Caco-2 (cell line): Measurements from ENCODE around the gene PJVK. TPM values are rescaled to one million over a fixed set of nuclear protein-coding genes. Genes with fewer than 3 reads are reported as not detected.
A peak's percentile ranks its signal among the peaks of the same experiment; 100 is the strongest.

Source experiments
- BruUV-seq: library from RNA; stranded (reverse); fragments of 400-500 nt; replicated peaks from 2 replicates; lab custom pipeline; 2021; lab: Mats Ljungman, UMichigan
- CTCF ChIA-PET: fragments of 300-600 bp; sonication (Branson Sonifier 250); formaldehyde crosslinking; loops from one replicate; lab custom pipeline; 2022; ENCODE audit warnings: antibody characterized with exemption; lab: Charles Lee
- POLR2A ChIA-PET: fragments of 300-600 bp; sonication (Branson Sonifier 250); formaldehyde crosslinking; loops from one replicate; lab custom pipeline; 2022; ENCODE audit warnings: antibody characterized with exemption; lab: Charles Lee
- DNase-seq, 2 experiments: peaks; one replicate each; pipeline versions ENCODE4 v3.0.0 to v3.0.0-alpha.2; 2020 to 2022
- H3K27me3 ChIP-seq: replicated peaks from 2 replicates; pipeline ENCODE4 v1.6.0; 2011; ENCODE audit warnings: low read length; ENCODE audit not compliant: control insufficient read depth, insufficient read depth
- H3K36me3 ChIP-seq: 2 replicates; pipeline ENCODE4 v1.5.1; 2011; ENCODE audit warnings: low read length; ENCODE audit not compliant: control insufficient read depth, insufficient read depth
- H3K4me1 ChIP-seq: fragments of 250-450 bp; sonication (Bioruptor Pico); 2 replicates; pipeline ENCODE4 v1.5.1; 2020; ENCODE audit warnings: mild to moderate bottlenecking
- H3K4me3 ChIP-seq: 2 replicates; pipeline ENCODE4 v1.5.1; 2011; ENCODE audit warnings: low read depth, mild to moderate bottlenecking, control low read depth, low read length
- H3K9me3 ChIP-seq: fragments of 250-450 bp; sonication (Bioruptor Pico); 2 replicates; pipeline ENCODE4 v1.5.1; 2020; ENCODE audit warnings: mild to moderate bottlenecking, moderate library complexity
- H3K27ac Mint-ChIP-seq: one replicate; pipeline ENCODE4 v1.8.0; 2022; ENCODE audit warnings: mixed read lengths; ENCODE audit not compliant: unreplicated experiment
- H3K27me3 Mint-ChIP-seq: one replicate; pipeline ENCODE4 v1.8.0; 2022; ENCODE audit warnings: mixed read lengths; ENCODE audit not compliant: insufficient read depth, unreplicated experiment
- H3K36me3 Mint-ChIP-seq: one replicate; pipeline ENCODE4 v1.8.0; 2022; ENCODE audit warnings: mild to moderate bottlenecking, mixed read lengths; ENCODE audit not compliant: insufficient read depth, unreplicated experiment
- H3K4me1 Mint-ChIP-seq: one replicate; pipeline ENCODE4 v1.8.0; 2022; ENCODE audit warnings: low read depth, mixed read lengths; ENCODE audit not compliant: unreplicated experiment
- H3K4me3 Mint-ChIP-seq: one replicate; pipeline ENCODE4 v1.8.0; 2022; ENCODE audit warnings: mild to moderate bottlenecking, moderate library complexity, mixed read lengths; ENCODE audit not compliant: unreplicated experiment
- H3K9me3 Mint-ChIP-seq: one replicate; pipeline ENCODE4 v1.8.0; 2022; ENCODE audit warnings: mixed read lengths; ENCODE audit not compliant: unreplicated experiment
- intact Hi-C: fragments of 100-400 bp; cut with micrococcal nuclease; formaldehyde crosslinking; loops from one replicate; pipeline ENCODE4 v1.10.0; 2022; ENCODE audit not compliant: unreplicated experiment
- total RNA-seq: library from RNA; stranded (reverse); gene quantifications from 2 replicates; pipeline ENCODE4 v1.2.3, GENCODE V29; 2022
- TF ChIP-seq, protein P1 (sequence below), 2 experiments: fragments of 200-600 bp in 1 of 2; IDR thresholded peaks; 1 replicate in 1 of 2; 2 replicates in 1 of 2; pipeline versions ENCODE4 v1.5.1 to v1.8.0; 2011 to 2022; ENCODE audit warnings: antibody characterized with exemption in 1 of 2, control low read depth in 1 of 2, inconsistent platforms in 1 of 2, low read depth in 1 of 2, low read length in 1 of 2, mild to moderate bottlenecking in 1 of 2, moderate library complexity in 1 of 2; ENCODE audit not compliant: insufficient read depth in 1 of 2, severe bottlenecking in 1 of 2, unreplicated experiment in 1 of 2

Gene PJVK
- total RNA-seq, 1 experiment from 2014 or later: 2.9 TPM

DNA sequence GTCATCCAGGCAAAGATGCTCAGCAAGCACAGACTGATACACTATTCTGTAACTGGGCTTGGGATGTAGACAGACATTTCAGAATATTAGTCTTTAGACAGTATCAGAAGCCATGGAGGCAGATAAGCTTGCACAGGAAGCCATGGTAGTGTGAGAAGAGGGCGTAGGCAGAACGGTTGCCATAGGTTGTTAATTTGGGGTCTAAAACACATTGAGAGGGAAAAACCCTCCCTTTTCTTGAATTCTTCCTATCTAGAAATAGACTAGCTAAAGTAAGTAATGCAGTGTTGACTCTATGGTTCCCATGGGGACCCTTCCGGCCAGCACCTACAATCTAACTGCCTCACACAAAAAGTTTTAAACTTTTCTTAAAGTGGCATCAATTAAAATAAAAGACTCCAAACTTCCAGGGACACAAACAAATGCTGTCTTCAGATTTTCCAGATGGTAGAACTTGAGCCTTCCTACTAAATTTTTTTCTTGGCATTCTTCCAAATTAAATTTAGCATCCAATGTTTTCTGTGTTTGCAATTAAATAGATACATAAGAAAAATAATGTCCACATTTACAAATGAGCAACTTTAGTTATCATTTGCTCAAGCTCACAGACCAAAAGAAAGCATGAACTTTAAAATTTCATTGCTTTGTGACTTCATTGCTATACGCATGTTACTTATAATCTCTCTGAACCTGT lies 2.1 kb upstream of the PJVK start:
- Histone ChIP-seq H3K9me3 (no peaks in the 10 kb centered on the region), H3K4me3 (peak overlapping the region; percentile 99), H3K4me1 (no peaks in the 10 kb centered on the region), H3K27me3 (no peaks in the 10 kb centered on the region), H3K36me3 (peaks cover 3% of the 10 kb centered on the region; the same call in 1 of the 2 replicates)
- TF ChIP-seq, protein P1, sequence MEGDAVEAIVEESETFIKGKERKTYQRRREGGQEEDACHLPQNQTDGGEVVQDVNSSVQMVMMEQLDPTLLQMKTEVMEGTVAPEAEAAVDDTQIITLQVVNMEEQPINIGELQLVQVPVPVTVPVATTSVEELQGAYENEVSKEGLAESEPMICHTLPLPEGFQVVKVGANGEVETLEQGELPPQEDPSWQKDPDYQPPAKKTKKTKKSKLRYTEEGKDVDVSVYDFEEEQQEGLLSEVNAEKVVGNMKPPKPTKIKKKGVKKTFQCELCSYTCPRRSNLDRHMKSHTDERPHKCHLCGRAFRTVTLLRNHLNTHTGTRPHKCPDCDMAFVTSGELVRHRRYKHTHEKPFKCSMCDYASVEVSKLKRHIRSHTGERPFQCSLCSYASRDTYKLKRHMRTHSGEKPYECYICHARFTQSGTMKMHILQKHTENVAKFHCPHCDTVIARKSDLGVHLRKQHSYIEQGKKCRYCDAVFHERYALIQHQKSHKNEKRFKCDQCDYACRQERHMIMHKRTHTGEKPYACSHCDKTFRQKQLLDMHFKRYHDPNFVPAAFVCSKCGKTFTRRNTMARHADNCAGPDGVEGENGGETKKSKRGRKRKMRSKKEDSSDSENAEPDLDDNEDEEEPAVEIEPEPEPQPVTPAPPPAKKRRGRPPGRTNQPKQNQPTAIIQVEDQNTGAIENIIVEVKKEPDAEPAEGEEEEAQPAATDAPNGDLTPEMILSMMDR (IDR thresholded peaks at IDR 0.05; ENCODE audit: insufficient read depth in 1 of 2, low read depth in 1 of 2, low read length in 1 of 2, severe bottlenecking in 1 of 2, unreplicated experiment in 1 of 2): no peak
- BruUV-seq: no TSS peak
- DNase-seq: no peak
- Mint-ChIP-seq H3K27ac (no peak overlapping the region), H3K4me3 (peak overlapping the region; percentile 93), H3K36me3 (peaks cover 58% of the 10 kb centered on the region), H3K4me1 (peaks cover 11% of the 10 kb centered on the region), H3K9me3 (no peaks in the 10 kb centered on the region), H3K27me3 (no peaks in the 10 kb centered on the region)
- CTCF ChIA-PET: no interaction called here
- intact Hi-C loops: no loop called here
- POLR2A ChIA-PET: no interaction called here

DNA sequence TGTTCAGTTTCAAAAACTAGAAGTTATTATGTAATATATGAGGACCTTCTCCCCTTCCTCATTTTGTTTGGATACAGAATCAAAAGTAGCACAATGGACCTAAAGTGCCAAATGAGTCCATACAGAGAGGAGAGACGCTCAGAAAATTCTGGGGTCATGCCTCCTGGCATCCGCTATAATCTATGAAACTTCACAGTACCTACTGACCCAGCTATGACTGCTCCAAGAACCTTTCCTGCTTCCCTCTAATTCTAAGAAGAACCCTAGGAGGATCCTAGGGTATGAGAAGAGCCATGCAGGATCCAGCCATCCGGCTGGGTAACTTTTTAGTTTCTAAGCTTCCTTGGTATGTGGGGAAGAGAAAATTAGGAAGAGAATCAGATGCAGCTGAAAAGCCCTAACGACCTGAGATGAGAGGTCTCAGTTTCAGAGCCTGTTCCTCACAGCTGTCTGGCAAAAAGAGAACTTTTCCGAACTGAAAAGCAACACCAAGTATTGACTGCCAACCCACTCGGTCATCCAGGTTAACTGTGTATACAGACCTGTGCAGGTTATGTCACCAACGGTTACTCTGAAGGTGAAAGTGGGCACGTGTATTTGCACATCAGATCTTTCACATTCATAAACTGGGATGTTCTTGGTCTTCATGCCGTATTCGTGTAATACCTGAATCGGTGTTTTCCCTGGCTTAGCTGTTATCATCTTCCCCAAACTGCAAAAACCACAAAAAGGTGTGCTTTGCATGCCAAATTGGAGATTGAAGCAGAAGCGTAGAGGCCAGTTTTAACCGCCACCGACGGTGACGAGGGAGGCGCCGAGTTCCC lies 1.3 kb upstream of the PJVK start:
- peaks cover 5% of the 10 kb centered on the region for H3K27me3 Mint-ChIP-seq
- BruUV-seq: TSS peak; percentile 44
- no peaks in the 10 kb centered on the region for H3K9me3 Mint-ChIP-seq
- no peaks in the 10 kb centered on the region for H3K4me1 ChIP-seq
- H3K4me3 ChIP-seq: peak overlapping the region; percentile 99
- peak overlapping the region; percentile 93 for H3K4me3 Mint-ChIP-seq
- no peaks in the 10 kb centered on the region for H3K27me3 ChIP-seq
- CTCF ChIA-PET: no interaction called here
- DNase-seq: no peak
- TF ChIP-seq, protein P1 (IDR thresholded peaks at IDR 0.05; ENCODE audit: insufficient read depth in 1 of 2, low read depth in 1 of 2, low read length in 1 of 2, severe bottlenecking in 1 of 2, unreplicated experiment in 1 of 2): no peak
- peaks cover 50% of the 10 kb centered on the region for H3K36me3 Mint-ChIP-seq
- H3K4me1 Mint-ChIP-seq: peaks cover 11% of the 10 kb centered on the region
- H3K27ac Mint-ChIP-seq: peak overlapping the region; percentile 100
- POLR2A ChIA-PET: no interaction called here
- peaks cover 3% of the 10 kb centered on the region; the same call in 1 of the 2 replicates for H3K36me3 ChIP-seq
- intact Hi-C loops: no loop called here
- H3K9me3 ChIP-seq: no peaks in the 10 kb centered on the region

DNA sequence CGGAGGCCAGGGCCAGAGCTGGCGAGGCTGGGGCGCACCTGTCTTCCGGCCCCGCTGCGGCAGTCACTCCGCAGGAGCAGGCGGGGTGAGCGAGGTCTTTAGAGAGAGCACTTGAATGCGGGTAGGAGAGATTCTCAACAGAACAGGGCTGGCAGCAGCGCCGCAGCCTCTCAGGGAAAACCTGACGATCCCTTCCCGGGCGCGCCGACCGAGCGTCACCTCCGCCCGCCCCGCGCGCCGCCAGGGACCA lies 729 bp upstream of the PJVK start:
- peaks cover 3% of the 10 kb centered on the region; the same call in 1 of the 2 replicates for H3K36me3 ChIP-seq
- CTCF ChIA-PET: interaction anchor here (0.7 to 1.0 kb wide), 3 partner anchors 22 to 36 kb away, joined by 3 to 5 read pairs (median 5); partner anchors contain the start of gene PLEKHA3
- DNase-seq: no peak
- no peaks in the 10 kb centered on the region for H3K4me1 ChIP-seq
- Mint-ChIP-seq H3K4me3 (peak overlapping the region; percentile 93), H3K27ac (peak overlapping the region; percentile 100), H3K9me3 (no peaks in the 10 kb centered on the region), H3K36me3 (peaks cover 45% of the 10 kb centered on the region), H3K4me1 (peaks cover 11% of the 10 kb centered on the region), H3K27me3 (peaks cover 5% of the 10 kb centered on the region)
- H3K9me3 ChIP-seq: no peaks in the 10 kb centered on the region
- POLR2A ChIA-PET: interaction anchor here (0.6 to 1.4 kb wide), 9 partner anchors 30 to 338 kb away, joined by 3 to 22 read pairs (median 4); partner anchors contain the start of genes PLEKHA3 and RBM45
- no TSS peak for BruUV-seq
- intact Hi-C loops: no loop called here
- H3K4me3 ChIP-seq: peak overlapping the region; percentile 99
- TF ChIP-seq, protein P1 (IDR thresholded peaks at IDR 0.05; ENCODE audit: insufficient read depth in 1 of 2, low read depth in 1 of 2, low read length in 1 of 2, severe bottlenecking in 1 of 2, unreplicated experiment in 1 of 2): no peak
- no peaks in the 10 kb centered on the region for H3K27me3 ChIP-seq
